GM13977 (cell line): ENCODE data around the gene SLIT3.

Experiments used
- DNase-seq: peaks from one replicate; pipeline ENCODE4 v3.0.0; 2012; ENCODE audit warnings: low spot score
- CTCF ChIP-seq: IDR thresholded peaks from 2 replicates; pipeline ENCODE4 v1.5.1; 2012; ENCODE audit warnings: mild to moderate bottlenecking, control low read depth; ENCODE audit not compliant: insufficient read depth; ENCODE audit errors: extremely low read depth, missing control alignments
- in situ Hi-C: fragments of 300-500 bp; cut with MboI; formaldehyde crosslinking; loops from one replicate; pipeline ENCODE4 v1.12.0; 2022; ENCODE audit warnings: low sequenced_read_pairs, low pct_unique_long_range_greater_than_20kb, mixed read lengths, inconsistent platforms; ENCODE audit not compliant: unreplicated experiment

The SLIT3 gene

DNA sequence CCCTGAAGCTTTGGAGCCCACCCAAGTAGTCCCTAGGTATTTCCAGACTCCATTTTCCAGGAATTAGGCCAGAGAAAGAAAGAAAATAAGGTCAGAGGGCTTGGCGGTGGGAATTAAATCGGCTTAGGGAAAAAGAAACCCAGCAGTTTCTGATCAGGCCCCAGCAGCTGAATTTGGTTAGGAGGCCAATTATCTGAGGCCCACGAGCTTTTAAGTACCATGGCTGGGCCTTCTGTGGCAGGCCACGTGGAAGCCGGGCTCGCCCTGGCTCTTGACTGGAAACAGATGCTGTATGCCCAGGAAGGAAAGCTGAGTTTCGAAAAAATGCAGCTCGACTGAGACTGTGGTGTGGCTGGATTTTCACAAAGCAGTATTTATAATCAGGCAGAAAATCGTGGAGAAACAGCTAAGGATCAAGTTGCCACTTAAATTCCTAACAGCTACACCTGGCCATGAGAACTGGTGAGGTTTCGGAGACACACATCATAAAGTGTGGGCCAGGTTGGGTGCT, 646.7 kb downstream of the SLIT3 start:
- no peak for TF ChIP-seq CTCF
- no peak for DNase-seq
- in situ Hi-C loops, result no loop called here

GRCh38 chr5:168653626-168654025, 647.3 kb downstream of the SLIT3 start:
- DNase-seq, result no peak
- in situ Hi-C loops, result no loop called here
- TF ChIP-seq CTCF, result no peak

- DNase-seq, result no peak
- in situ Hi-C loops, result no loop called here
Observed at GRCh38 chr5:168651648-168652047, 649.3 kb downstream of the SLIT3 start.

GRCh38 chr5:168649306-168649705, 651.6 kb downstream of the SLIT3 start:
- TF ChIP-seq CTCF, result no peak
- in situ Hi-C loops, result no loop called here
- DNase-seq, result no peak

More at GRCh38 chr5:168651648-168652047, 649.3 kb downstream of the SLIT3 start:
- TF ChIP-seq CTCF, result no peak

GRCh38 chr5:168648576-168648975, 652.4 kb downstream of the SLIT3 start:
- no peak for DNase-seq
- no peak for TF ChIP-seq CTCF
- in situ Hi-C loops, result no loop called here

DNA sequence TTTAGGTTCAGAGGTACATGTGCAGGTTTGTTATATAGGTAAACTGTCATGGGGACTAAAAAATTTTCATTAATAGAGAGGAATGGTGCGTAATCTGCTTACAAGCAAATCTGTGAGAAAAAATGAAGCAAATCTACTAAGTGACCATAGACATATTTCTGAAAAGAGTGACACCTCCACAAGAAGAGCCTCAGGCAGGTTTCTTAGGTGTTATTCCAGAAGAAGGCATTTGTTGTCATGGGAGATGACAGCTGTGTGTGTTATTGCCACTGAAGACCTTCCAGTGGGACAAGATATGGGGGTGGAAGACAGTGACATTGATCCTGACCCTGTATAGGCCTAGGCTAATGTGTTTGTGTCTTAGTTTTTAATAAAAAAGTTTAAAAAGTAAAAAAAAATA, 652.9 kb downstream of the SLIT3 start:
- no peak for DNase-seq
- TF ChIP-seq CTCF, result no peak
- in situ Hi-C loops, result no loop called here

DNA sequence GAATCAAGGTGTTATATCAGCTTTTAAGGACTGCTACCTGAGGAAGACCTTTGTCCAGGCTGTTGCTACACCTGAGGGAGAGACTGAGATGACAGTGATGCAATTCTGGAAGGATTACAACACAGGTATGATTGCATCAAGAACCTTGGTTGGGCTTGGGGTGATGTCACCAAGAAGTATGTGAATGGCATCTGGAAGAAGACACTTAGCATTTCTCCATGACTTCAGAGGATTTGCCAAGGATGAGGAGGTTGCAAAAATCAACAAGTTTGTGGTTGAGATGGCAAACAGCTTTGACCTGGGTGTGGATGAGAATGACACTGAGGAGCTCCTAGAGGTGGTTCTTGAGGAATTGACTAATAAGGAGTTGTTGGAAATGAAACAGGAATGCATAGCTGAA, 653.9 kb downstream of the SLIT3 start:
- no peak for DNase-seq
- in situ Hi-C loops, result no loop called here
- TF ChIP-seq CTCF, result no peak
